HG03060 (cell line): ENCODE measurements around the gene PEX10.
"Not testable (repeated sequence)": the region's sequence is repeated elsewhere in the genome, so short reads cannot be mapped to it uniquely, and the experiment has no call there.

Experiments used
- ATAC-seq: cut with Tn5 transposase; IDR thresholded peaks from one replicate; pipeline ENCODE4 v1.9.1; 2021; ENCODE audit warnings: low read depth, moderate number of reproducible peaks; ENCODE audit not compliant: unreplicated experiment

PEX10 gene

GRCh38 chr1:2443277-2444137 is 31.1 kb upstream of the PEX10 start:
- ATAC-seq = no peak

- ATAC-seq = no peak
Observed at GRCh38 chr1:2442661-2443060, 30.3 kb upstream of the PEX10 start.

GRCh38 chr1:2441746-2442145 is 29.4 kb upstream of the PEX10 start:
- no peak for ATAC-seq

- not testable (repeated sequence) for ATAC-seq
Observed at GRCh38 chr1:2440346-2440745, 28.0 kb upstream of the PEX10 start.

- no peak for ATAC-seq
Observed at GRCh38 chr1:2439369-2439768, 27.0 kb upstream of the PEX10 start.

- no peak for ATAC-seq
Observed at GRCh38 chr1:2438641-2439040, 26.3 kb upstream of the PEX10 start.

- ATAC-seq = no peak
Observed at GRCh38 chr1:2438038-2438437, 25.7 kb upstream of the PEX10 start.

GRCh38 chr1:2437617-2438016 is 25.3 kb upstream of the PEX10 start:
- ATAC-seq = no peak

- ATAC-seq = no peak
Observed at GRCh38 chr1:2436876-2437275, 24.5 kb upstream of the PEX10 start.

- ATAC-seq = no peak
Observed at GRCh38 chr1:2435746-2436355, 23.5 kb upstream of the PEX10 start.

GRCh38 chr1:2435091-2435490 is 22.7 kb upstream of the PEX10 start:
- no peak for ATAC-seq

- no peak for ATAC-seq
Observed at GRCh38 chr1:2433936-2434655, 21.7 kb upstream of the PEX10 start.

- ATAC-seq = no peak
Observed at GRCh38 chr1:2433196-2433595, 20.8 kb upstream of the PEX10 start.

- no peak for ATAC-seq
Observed at GRCh38 chr1:2432441-2432844, 20.1 kb upstream of the PEX10 start.

GRCh38 chr1:2431518-2431917 is 19.2 kb upstream of the PEX10 start:
- no peak for ATAC-seq

- no peak for ATAC-seq
Observed at GRCh38 chr1:2431103-2431502, 18.7 kb upstream of the PEX10 start.

- ATAC-seq = no peak
Observed at GRCh38 chr1:2430592-2430973, 18.2 kb upstream of the PEX10 start.

- ATAC-seq = no peak
Observed at GRCh38 chr1:2429780-2430591, 17.6 kb upstream of the PEX10 start.

GRCh38 chr1:2428490-2428889 is 16.1 kb upstream of the PEX10 start:
- no peak for ATAC-seq

- no peak for ATAC-seq
Observed at GRCh38 chr1:2427976-2428375, 15.6 kb upstream of the PEX10 start.

GRCh38 chr1:2427051-2427450 is 14.7 kb upstream of the PEX10 start:
- ATAC-seq = no peak
